Measurements from ENCODE around the gene TMEM108.

GRCh38 chr3:133295944-133296917, 258.0 kb downstream of the TMEM108 start:
- TF ChIP-seq, protein P1, sequence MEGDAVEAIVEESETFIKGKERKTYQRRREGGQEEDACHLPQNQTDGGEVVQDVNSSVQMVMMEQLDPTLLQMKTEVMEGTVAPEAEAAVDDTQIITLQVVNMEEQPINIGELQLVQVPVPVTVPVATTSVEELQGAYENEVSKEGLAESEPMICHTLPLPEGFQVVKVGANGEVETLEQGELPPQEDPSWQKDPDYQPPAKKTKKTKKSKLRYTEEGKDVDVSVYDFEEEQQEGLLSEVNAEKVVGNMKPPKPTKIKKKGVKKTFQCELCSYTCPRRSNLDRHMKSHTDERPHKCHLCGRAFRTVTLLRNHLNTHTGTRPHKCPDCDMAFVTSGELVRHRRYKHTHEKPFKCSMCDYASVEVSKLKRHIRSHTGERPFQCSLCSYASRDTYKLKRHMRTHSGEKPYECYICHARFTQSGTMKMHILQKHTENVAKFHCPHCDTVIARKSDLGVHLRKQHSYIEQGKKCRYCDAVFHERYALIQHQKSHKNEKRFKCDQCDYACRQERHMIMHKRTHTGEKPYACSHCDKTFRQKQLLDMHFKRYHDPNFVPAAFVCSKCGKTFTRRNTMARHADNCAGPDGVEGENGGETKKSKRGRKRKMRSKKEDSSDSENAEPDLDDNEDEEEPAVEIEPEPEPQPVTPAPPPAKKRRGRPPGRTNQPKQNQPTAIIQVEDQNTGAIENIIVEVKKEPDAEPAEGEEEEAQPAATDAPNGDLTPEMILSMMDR (conservative IDR thresholded peaks at IDR 0.05; ENCODE audit: low read depth in 2 of 2) = no peak
- TF ChIP-seq POLR2AphosphoS5 (IDR thresholded peaks at IDR 0.05; ENCODE audit: low read depth) (no peak), EZH2phosphoT487 (IDR thresholded peaks at IDR 0.05; ENCODE audit: unreplicated experiment) (no peak), EZH2 (IDR thresholded peaks at IDR 0.05; ENCODE audit: low read depth, unreplicated experiment) (no peak), CREB1 (CRISPR knock-in tag; IDR thresholded peaks at IDR 0.05; ENCODE audit: low read depth) (no peak), REST (IDR thresholded peaks at IDR 0.05; ENCODE audit: unreplicated experiment) (no peak), ZNF114 (CRISPR knock-in tag; IDR thresholded peaks at IDR 0.05) (no peak), STAT1 (IDR thresholded peaks at IDR 0.05; ENCODE audit: unreplicated experiment) (no peak), ZNF331 (CRISPR knock-in tag; IDR thresholded peaks at IDR 0.05; ENCODE audit: low read depth) (no peak), JUNB (IDR thresholded peaks at IDR 0.05; ENCODE audit: unreplicated experiment) (no peak)
- TF ChIP-seq, protein P2, sequence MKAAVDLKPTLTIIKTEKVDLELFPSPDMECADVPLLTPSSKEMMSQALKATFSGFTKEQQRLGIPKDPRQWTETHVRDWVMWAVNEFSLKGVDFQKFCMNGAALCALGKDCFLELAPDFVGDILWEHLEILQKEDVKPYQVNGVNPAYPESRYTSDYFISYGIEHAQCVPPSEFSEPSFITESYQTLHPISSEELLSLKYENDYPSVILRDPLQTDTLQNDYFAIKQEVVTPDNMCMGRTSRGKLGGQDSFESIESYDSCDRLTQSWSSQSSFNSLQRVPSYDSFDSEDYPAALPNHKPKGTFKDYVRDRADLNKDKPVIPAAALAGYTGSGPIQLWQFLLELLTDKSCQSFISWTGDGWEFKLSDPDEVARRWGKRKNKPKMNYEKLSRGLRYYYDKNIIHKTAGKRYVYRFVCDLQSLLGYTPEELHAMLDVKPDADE (IDR thresholded peaks at IDR 0.05) = no peak
